Transverse colon (tissue), 4 donors: ENCODE data around the gene ITPR2.

Source experiments
- EP300 ChIP-seq: sonication (generic); formaldehyde crosslinking; IDR thresholded peaks from one replicate; pipeline ENCODE4 v1.6.1; 2017; ENCODE audit warnings: antibody characterized with exemption, low read depth
- POLR2A ChIP-seq: fragments of 450-650 bp; IDR thresholded peaks from one replicate; pipeline ENCODE4 v1.6.1; 2016; ENCODE audit warnings: antibody characterized with exemption, mild to moderate bottlenecking, moderate library complexity
- POLR2AphosphoS5 ChIP-seq, 3 donors: sonication (generic); formaldehyde crosslinking; IDR thresholded peaks; one replicate each; pipeline ENCODE4 v1.6.1; 2016; ENCODE audit warnings: antibody characterized with exemption in 3 of 3
- TF ChIP-seq, protein P1 (sequence below), 5 experiments: fragments of 200-600 bp in 3 of 5; fragments of 450-650 bp in 2 of 5; sonication (generic) in 3 of 5; IDR thresholded peaks; 1 replicate in 2 of 5; 2 replicates in 3 of 5; pipeline ENCODE4 v1.5.1; 2016 to 2017; ENCODE audit warnings: antibody characterized with exemption in 5 of 5, inconsistent platforms in 3 of 5, mild to moderate bottlenecking in 2 of 5, moderate library complexity in 1 of 5

DNA sequence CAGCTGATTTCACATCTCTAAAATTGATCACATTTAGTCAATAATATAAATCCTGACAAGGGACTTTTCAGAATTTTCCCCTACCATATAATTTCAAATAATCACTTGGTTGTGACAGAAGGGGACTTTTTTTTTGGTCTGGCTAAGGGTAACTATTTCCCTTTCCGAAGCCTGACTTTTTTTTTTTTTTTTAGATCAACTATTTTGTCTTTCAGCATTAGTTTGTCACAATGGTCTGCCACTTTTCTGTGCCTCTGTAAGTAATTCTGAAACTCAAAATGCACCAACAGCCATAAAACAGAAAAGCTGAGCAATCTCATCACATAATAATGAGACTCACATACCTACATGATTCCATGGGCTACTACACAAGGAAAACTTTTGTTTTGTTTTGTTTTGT is 371.2 kb downstream of the ITPR2 start:
- TF ChIP-seq, protein P1, sequence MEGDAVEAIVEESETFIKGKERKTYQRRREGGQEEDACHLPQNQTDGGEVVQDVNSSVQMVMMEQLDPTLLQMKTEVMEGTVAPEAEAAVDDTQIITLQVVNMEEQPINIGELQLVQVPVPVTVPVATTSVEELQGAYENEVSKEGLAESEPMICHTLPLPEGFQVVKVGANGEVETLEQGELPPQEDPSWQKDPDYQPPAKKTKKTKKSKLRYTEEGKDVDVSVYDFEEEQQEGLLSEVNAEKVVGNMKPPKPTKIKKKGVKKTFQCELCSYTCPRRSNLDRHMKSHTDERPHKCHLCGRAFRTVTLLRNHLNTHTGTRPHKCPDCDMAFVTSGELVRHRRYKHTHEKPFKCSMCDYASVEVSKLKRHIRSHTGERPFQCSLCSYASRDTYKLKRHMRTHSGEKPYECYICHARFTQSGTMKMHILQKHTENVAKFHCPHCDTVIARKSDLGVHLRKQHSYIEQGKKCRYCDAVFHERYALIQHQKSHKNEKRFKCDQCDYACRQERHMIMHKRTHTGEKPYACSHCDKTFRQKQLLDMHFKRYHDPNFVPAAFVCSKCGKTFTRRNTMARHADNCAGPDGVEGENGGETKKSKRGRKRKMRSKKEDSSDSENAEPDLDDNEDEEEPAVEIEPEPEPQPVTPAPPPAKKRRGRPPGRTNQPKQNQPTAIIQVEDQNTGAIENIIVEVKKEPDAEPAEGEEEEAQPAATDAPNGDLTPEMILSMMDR (IDR thresholded peaks at IDR 0.05) = no peak
- TF ChIP-seq POLR2A = no peak
- TF ChIP-seq POLR2AphosphoS5 (IDR thresholded peaks at IDR 0.05) = no peak
- TF ChIP-seq EP300 = no peak
